Posterior vena cava (tissue), 2 donors: ENCODE results near the gene ASB6. TPM values are rescaled to one million over a fixed set of nuclear protein-coding genes. Genes with fewer than 3 reads are reported as not detected.
"Not testable (repeated sequence)": the region's sequence is repeated elsewhere in the genome, so short reads cannot be mapped to it uniquely, and the experiment has no call there.

ENCODE experiments used
- DNase-seq: peaks from one replicate; pipeline ENCODE4 v3.0.0-alpha.2; 2020; ENCODE audit warnings: low spot score
- intact Hi-C, 2 donors: fragments of 100-400 bp; cut with DNase I; formaldehyde crosslinking; loops; one replicate each; pipeline versions ENCODE4 v1.14.1 to v1.14.2; 2022 to 2023
- total RNA-seq, 2 donors: library from RNA; stranded (reverse); fragmentation: NEBNext Ultra II Directional; extraction: Animal tissue kit (Norgen Biotek cat#: 25700); gene quantifications; one replicate each; pipeline ENCODE4 v1.2.1, GENCODE V29; 2021
- donor health status: DM: yes; HTN: yes; CAD: no.
- donor health status: DM: yes; HTN: yes; CAD: no.

Gene ASB6
- total RNA-seq, 2 donors from 2014 or later = 14.1 to 16.9 TPM

DNA sequence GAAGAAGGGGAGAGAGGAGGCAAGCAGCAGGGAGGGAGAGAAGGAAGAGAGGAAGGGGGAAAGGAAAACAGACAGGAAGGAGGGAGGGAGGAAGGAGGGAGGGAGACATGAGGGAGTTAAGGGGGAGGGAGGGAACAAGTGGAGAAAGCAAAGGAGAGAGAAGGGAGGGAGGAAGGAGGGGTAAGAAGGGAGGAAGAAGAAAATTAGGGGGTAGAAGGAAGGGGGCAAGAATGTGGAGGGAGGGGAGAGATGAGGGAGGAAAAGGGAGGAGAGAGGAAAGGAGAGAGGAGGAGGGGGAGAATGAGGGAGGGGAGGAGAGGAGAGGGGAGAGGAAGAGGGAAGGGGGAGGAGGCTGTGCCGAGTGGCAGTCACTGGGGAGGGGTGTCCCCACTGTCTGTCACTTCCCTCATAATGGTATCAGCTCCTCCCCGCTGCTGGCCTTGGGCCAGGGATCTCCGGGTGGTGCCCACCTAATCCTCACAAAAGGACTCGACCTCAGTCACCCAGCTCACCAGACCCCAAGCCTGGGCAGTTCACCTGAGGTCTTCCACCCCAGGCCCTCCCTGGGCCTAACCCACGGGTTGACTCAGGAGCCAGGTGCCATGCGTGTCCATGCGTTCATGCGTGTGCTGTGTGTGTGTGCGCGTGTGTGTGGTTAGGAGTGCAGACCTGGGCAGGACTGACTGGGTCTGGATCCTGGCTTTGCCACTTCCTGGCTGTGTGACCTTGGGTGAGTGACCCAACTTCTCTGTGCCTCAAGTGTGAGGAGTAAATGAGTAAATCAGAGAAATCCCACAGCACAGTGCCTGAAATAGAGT is 39.1 kb downstream of the ASB6 start:
- DNase-seq = no peak
- intact Hi-C loops = loop anchor here in 1 of 2 donors (10.0 kb wide), 1 partner anchor 268 kb away; no protein-coding TSS in a partner anchor

DNA sequence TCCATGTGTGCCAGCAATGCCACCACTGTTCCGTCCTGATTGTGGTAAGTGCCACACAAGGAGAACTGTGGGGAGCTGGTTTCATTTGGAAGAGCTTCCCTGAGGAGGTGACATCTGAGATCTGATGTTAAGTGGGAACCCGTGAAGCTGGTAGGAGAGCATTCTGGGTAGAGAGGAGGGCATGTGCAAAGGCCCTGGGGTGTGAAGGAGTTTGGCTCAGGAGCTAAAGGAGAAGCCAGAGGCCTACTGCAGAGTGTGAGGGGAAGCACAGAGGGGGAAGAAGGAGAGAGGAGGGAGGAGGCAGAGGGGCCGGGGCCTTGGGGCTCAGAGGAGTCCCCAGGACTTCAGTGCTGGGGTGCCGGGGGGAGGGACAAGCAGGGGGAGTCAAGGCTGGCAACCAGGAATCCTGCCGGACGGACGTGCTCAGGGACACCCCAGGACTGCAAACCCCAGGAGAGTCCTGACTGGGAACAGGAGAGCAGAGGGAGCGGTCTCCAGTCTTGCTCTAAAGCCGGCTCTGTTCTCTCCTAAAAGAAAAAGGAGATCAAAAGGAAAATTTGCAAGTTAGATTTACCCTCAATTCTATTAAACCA is 40.8 kb downstream of the ASB6 start:
- intact Hi-C loops = loop anchor here in 1 of 2 donors (10.0 kb wide), 1 partner anchor 266 kb away; no protein-coding TSS in a partner anchor

DNA sequence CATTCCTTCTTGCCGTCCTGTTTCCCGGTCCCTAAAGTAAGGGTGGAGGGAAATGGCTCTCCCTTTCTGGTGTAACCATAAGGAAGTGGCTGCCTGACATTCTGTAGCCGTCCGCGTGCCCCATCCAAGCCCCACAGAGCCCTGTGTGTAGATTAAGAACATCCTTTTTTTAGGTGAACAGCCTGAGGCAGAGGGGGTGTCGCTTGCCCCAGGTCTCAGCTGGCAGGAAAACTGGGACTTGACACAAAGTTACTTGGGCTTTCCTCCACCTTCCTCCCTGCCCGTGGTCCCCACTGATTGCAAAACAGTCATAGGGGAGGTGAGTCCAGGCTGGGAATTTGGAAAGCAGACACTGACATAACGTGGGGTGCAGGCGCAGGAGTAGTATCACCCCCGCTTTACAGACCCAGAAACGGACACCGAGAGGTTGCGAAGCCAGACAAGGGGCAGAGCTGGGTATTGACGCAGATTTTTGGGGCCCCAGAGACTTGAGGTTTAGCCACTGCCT is 43.8 kb downstream of the ASB6 start:
- no peak for DNase-seq
- intact Hi-C loops = no loop called here

More for the DNA sequence above, 40.8 kb downstream of the ASB6 start:
- no peak for DNase-seq

DNA sequence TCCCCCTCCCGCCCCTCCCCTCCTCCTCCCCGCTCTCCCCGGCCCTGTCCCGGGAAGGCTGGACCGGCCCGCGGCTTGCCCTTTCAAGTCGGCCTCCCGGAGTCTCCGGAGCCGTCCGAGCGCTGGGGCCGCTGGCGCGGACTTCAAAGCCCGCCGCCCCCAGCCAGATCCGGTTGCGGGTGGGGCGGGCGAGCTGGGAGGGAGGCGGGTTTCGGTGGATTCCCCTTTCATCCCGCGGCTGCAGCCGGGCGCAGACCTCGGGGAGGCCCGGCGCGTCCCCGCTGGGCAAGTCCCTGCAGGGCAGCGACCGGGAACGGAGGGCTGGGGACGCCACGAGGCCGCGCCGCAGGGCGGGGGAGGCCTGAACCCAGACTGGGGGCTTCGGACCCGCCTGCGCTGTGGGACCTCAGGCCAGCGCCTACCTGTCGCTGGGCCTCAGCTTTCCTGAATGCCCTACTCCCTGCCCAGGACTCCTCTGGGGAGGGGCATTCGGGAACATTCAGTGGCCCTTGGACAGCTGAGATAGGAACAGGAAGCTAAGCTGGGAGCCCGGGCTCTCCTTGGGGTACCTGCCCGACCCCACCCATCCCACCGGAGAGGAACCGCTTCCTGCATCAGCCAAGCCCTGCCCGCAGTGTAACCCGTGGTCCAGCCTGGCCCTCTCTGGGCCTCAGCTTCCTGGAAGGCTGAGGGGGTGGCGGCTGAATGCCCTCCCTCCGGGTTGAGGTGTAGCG is 44.4 kb downstream of the ASB6 start:
- intact Hi-C loops = no loop called here
- no peak for DNase-seq

DNA sequence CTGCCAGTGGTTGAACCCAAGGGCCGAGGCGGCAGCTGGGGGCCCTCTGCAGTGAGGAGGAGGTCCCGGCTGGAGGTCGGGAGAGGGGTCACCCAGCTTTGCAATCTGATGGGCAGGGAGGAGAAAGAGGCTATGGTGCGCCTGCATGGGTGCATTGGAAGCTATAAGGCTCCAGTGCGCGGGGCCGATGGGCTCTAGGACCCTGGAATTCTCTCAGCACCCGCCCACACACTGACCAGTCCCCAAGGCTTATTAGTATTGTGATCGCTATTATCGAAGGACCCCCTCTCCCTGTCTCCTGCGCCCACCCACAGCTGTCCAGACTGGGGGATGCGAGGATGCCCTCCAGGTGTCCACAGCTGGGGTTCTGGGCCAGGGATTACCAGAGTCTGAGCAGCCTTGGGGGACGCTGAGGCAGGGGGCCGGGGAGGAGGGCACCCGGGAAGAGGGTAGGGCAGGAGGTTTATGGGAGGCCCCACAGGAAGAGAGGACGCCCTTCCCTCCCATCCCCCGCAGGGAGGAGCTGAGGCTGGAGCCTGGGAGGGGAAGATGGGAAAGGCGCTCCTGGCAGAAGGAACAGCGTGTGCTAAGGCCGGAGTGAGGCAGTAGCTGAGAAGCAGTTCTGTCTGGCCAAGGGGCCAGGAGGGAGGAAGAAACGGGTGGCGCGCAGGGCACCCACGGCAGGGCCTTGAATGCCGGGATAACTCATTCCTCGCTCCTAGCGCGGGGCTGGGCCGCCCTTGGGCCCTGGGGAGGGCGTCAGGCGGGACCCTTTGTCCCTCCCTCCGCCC is 45.2 kb downstream of the ASB6 start:
- peak; percentile 89 for DNase-seq
- intact Hi-C loops = no loop called here

DNA sequence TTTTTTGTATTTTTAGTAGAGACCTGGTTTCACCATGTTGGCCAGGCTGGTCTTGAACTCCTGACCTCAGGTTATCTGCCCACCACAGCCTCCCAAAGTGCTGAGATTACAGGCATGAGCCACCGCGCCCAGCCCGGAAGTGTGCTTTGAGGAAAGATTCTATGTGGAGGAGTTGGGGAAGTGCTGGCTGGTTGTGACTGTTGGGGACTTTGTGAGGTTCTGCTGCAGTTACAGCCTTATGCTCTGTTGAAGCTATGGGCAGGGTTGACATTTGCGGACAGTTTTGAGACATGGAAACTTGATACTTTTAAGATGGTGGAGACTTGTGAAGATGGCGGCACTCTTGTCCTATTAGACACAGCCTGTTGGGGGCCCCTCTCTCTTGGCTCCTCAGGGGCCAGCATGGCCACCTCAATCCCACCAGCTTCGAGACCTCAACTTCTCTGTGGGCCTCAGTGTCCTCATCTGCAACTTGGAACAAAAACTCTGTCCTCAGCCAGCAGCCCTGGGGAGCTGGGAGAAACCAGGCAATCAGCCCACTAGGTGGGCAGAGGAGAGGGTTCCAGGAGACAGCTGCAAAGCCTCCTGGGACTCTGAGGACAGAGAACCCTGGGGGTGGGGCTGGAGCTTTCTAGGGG is 45.9 kb downstream of the ASB6 start:
- no peak for DNase-seq
- intact Hi-C loops = no loop called here

DNA sequence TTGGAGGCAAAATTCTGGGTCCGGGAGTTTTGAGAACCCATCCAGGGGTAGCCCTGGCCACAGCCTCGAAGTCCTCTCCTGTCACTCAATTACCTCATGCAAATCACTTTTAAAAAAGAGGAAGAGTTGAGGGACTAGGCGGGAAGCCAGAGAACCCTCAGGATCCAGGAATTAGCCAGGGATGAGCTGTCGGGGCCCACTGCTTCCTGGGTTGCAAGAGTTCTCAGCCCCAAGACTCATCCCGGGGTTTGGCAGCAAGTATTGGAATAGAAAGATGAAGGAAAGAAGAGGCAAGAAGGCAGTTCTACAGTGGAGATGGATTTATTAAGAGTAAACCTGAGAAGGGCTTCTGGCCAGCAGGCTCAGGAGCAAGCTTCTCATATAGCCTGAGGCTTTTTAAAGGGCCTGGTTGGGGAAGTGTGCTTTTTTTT is 46.6 kb downstream of the ASB6 start:
- no peak for DNase-seq
- intact Hi-C loops = no loop called here

DNA sequence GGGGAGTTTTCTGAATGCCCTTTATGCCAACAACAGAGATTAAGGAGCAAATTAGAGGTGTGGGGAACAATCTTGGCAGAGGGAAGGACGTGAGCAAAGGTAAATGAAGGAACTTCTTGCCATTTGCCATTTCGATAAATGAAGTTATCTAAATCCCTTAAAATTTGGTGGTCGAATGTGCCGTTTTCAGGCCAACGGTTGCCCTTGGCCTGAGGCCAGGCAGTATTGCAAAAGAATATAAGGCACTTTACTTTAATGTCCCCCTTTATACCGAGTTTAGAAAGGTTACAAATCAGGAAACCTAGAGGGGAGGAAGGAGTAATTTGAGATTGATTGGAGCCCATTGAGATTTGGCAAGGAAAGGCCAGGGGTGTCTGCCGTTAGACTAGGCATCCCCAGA is 47.3 kb downstream of the ASB6 start:
- intact Hi-C loops = no loop called here
- no peak for DNase-seq

DNA sequence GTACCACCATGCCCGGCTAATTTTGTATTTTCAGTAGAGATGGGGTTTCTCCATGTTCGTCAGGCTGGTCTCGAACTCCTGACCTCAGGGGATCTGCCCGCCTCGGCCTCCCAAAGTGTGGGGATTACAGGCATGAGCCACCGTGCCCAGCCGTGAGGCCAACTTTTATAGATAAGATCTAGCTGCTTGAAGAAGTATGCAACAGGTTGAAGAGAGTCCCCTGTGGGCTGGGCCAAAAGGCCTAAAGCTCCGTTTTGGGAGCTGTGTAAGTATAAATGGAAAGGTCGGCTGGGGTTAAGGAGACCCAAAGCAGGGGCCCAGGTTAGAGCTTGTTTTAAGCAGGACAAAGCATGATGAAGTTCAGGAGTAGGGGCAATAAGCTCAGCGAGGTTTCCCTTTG is 49.2 kb downstream of the ASB6 start:
- DNase-seq, intact Hi-C loops: not testable (repeated sequence)

DNA sequence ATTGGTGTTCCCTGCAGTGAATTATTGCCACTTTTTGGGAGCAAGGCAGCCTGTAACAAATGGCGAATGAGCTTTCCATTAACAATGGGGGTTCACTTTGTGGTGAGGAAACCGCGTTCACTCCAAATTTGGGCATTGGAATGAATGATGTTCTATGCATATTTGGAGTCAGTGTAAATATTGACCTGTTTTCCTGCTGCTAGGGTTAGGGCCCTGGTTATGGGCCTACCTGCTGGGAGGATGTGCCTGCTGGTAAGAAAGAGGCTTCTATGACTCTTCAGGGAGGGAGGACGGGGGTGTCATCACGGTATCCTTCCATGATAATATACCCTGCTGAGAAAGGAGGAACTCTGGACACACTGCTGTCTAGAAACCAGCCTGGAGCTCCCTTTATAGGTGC is 50.0 kb downstream of the ASB6 start:
- DNase-seq = no peak
- intact Hi-C loops = no loop called here

DNA sequence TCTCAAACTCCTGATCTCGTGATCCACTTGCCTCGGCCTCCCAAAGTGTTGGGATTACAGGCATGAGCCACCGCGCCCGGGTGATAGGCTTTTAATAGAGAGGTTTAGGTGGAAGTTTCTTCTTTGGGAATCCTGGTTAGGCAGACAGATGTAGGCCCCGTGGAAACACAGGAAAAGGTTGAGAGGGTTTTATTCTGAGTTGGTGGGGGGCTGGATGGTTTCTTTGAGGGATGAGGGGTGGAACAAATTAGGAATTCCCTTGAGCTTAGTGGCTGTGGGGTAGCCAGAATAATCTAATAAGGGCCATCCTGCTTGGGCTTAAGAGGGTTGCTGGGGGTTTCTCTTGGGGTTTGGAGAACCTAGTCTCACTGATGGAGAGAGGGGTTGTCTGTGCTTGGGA is 51.5 kb downstream of the ASB6 start:
- intact Hi-C loops = no loop called here
- DNase-seq = no peak

DNA sequence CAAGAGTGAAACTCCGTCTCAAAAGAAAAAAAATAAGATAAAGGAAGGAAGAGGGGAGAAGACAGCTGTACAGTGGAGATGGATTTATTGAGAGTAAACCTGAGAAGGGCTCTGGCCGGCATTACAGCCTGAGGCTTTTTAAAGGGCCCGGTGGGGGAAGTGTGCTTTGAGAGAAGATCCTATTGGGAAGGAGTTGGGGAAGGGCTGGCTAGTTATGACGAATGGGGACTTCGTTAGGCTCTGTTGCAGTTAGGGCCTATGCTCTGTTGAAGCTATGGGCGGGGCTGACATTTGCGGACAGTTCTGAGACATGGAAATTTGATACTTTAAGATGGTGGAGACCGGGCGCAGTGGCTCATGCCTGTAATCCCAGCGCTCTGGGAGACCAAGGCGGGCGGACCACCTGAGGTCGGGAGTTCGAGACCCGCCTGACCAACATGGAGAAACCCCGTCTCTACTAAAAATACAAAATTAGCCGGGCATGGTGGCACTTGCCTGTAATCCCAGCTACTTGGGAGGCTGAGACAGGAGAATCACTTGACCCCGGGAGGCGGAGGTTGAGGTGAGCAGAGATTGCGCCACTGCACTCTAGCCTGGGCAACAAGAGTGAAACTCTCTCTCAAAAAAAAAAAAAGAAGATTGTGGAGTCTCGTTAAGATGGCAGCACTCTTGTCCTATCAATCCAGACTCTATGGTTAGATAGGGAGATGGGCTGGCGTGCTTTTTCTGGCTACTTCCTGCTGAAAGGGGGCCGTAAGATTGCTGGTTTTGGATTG is 54.3 kb downstream of the ASB6 start:
- intact Hi-C loops = no loop called here
- DNase-seq = no peak

DNA sequence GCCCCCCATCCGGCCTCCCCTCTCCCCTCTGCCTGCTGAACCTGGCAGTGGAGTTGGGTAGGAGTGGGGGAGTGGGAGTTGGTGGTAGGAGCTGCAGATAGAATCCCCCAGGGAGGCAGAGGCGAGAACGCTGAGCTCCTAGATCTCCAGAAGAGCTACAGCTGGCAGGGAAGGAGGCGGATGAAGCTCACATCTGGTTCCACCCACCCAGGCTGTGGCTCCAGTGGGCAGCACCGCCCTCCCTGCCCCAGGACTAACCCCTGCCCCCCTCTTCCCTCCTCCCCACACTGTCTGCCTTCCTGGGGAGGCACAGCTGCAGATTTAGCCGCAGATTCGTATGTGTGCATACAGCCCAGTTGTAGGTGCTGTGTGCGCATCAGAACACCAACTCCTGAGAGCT is 55.3 kb downstream of the ASB6 start:
- intact Hi-C loops = no loop called here
- no peak for DNase-seq

DNA sequence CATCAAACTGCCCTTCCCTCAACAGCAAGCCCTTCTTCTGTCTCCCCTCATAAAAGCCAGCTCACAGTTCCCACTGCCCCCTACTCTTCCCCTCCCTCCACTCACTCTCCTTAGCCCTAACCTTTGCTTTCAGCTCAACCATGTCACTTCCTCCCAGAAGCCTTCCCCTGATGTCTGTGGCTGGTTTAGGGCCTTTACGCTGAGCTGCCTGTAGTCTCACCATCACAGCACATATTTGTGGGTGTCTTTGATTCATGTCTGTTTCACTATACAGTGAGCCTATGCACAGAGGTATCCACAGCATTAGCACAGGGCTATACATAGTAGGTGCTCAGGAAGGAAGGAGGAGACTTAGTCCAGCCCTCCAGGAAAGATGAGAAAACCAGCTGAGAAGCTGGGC is 55.7 kb downstream of the ASB6 start:
- intact Hi-C loops = no loop called here
- DNase-seq = no peak

DNA sequence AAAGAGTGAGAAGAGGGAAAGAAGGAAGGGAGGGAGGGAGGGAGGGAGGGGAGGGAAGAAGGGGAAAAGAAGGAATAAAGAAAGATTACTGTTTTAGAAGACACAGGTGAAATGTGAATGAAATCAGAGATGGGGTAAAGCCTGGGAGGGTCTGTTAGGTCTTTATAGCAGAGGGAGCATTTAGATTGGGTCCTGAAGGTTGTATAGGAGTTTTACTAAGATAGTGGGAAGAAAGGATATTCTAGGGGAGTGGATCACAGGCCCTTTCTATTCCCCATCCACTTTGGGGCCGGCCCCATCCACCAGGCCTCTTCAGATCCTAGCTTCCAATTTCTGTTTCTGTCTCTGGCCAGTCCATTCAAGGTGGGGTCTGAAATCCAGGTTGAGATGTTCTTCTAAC is 56.6 kb downstream of the ASB6 start:
- intact Hi-C loops = no loop called here
- DNase-seq = no peak
